H1 (cell line): ENCODE results near the gene SLC30A10. TPM values are rescaled to one million over a fixed set of nuclear protein-coding genes. Genes with fewer than 3 reads are reported as not detected.

Source experiments
- HDAC6 ChIP-seq: IDR thresholded peaks from one replicate; pipeline ENCODE4 v1.7.1; 2012; ENCODE audit warnings: low read depth, mild to moderate bottlenecking, inconsistent platforms, low read length, moderate library complexity
- SAP30 ChIP-seq: fragments of 300-600 bp; sonication (generic); IDR thresholded peaks from 2 replicates; pipeline ENCODE4 v1.7.1; 2012; ENCODE audit warnings: low read length, moderate library complexity, mild to moderate bottlenecking, inconsistent platforms; ENCODE audit not compliant: insufficient read depth, insufficient replicate concordance
- SIX5 ChIP-seq: IDR thresholded peaks from 2 replicates; pipeline ENCODE4 v1.6.1; 2011; ENCODE audit warnings: mild to moderate bottlenecking, low read depth, low read length
- SRF ChIP-seq: IDR thresholded peaks from 2 replicates; pipeline ENCODE4 v1.6.1; 2011; ENCODE audit warnings: mild to moderate bottlenecking, low read depth, low read length, moderate library complexity
- polyA plus RNA-seq, 7 experiments: library from polyadenylated mRNA; depleted of rRNA in 3 of 7; stranded (reverse) in 5 of 7; unstranded in 2 of 7; fragments of >200 nt in 5 of 7; fragments of 200-250 nt in 2 of 7; gene quantifications; 1 replicate in 5 of 7; 2 replicates in 1 of 7; 4 replicates in 1 of 7; pipeline versions ENCODE4 v1.2.1 to v1.2.3, GENCODE V29; 2011 to 2013; ENCODE audit warnings: missing spikeins in 2 of 7, mixed read lengths in 2 of 7
- total RNA-seq: library from RNA; stranded (reverse); fragmentation: NEBNext Ultra II Directional; extraction: Animal tissue kit (Norgen Biotek cat#: 25700); gene quantifications from 2 replicates; pipeline ENCODE4 v1.2.1, GENCODE V29; 2021

SLC30A10 gene
- total and polyA plus RNA-seq, 2 of the 8 experiments (the other 6 are each of a cell fraction or from before 2014, with no cell fraction given): 0.23 to 0.61 TPM

DNA sequence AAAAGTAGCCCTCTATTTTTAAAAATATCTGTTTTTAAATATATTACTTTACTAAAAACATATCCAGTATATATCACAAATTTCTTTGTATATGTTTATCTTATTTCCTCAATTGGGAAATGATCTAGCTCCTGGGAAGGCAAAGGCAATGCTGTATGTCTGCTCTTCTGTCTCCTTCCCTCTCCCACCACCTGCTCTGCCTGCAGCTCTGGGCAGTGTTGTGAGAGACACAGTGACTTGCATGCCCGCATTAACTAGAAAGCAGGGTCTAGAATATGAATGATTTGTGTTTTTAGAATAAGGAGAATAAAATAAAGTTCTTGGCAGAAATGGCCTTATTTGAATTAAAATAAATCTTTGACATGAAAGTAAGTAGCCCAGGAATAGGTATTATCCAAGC, 11.1 kb downstream of the SLC30A10 start (continued):
- TF ChIP-seq SRF (no peak), SAP30 (no peak), SIX5 (no peak), HDAC6 (no peak)
